Central memory CD4-positive, alpha-beta T cell (primary cell): ENCODE data around the gene FOXL2.

Experiments
- DNase-seq: peaks from one replicate; pipeline ENCODE4 v3.0.0; 2022
- total RNA-seq, 3 experiments: gene quantifications; one replicate each; lab custom pipeline; 2026; lab: John Stamatoyannopoulos, UW

The FOXL2 gene
- total RNA-seq: 0 reads per million in 3 experiments

- no peak for DNase-seq
Measured at GRCh38 chr3:138946663-138947494, at the start of gene FOXL2, which contains the start of gene FOXL2NB. Gene FOXL2 (minus strand): TSS chr3:138947137. CDS start chr3:138946722, 415 bp downstream. Gene FOXL2NB (plus strand): TSS chr3:138947217. CDS start chr3:138947365, 148 bp downstream.

GRCh38 chr3:138995706-138996105 is 48.8 kb upstream of the FOXL2 start:
- DNase-seq: no peak

GRCh38 chr3:138987181-138987580 is 40.2 kb upstream of the FOXL2 start:
- no peak for DNase-seq

GRCh38 chr3:138985932-138986331 is 39.0 kb upstream of the FOXL2 start:
- DNase-seq: no peak

GRCh38 chr3:138984816-138985215 is 37.9 kb upstream of the FOXL2 start:
- no peak for DNase-seq

- DNase-seq: no peak
Measured at GRCh38 chr3:138976047-138976446, 29.1 kb upstream of the FOXL2 start.

- DNase-seq: no peak
Measured at GRCh38 chr3:138975351-138975750, 28.4 kb upstream of the FOXL2 start.

- no peak for DNase-seq
Measured at GRCh38 chr3:138974462-138974861, 27.5 kb upstream of the FOXL2 start.

- no peak for DNase-seq
Measured at GRCh38 chr3:138972941-138973340, 26.0 kb upstream of the FOXL2 start.

GRCh38 chr3:138971766-138972320 is 24.9 kb upstream of the FOXL2 start:
- DNase-seq: no peak

- no peak for DNase-seq
Measured at GRCh38 chr3:138964923-138965322, 18.0 kb upstream of the FOXL2 start.

- no peak for DNase-seq
Measured at GRCh38 chr3:138964264-138964663, 17.3 kb upstream of the FOXL2 start.

GRCh38 chr3:138962854-138963560 is 16.1 kb upstream of the FOXL2 start:
- DNase-seq: no peak

GRCh38 chr3:138960417-138960852 is 13.5 kb upstream of the FOXL2 start:
- DNase-seq: no peak

GRCh38 chr3:138950701-138951100 is 3.8 kb upstream of the FOXL2 start:
- no peak for DNase-seq

- no peak for DNase-seq
Measured at GRCh38 chr3:138950006-138950644, 3.2 kb upstream of the FOXL2 start.

- DNase-seq: no peak
Measured at GRCh38 chr3:138949445-138950005, 2.6 kb upstream of the FOXL2 start.

GRCh38 chr3:138949002-138949418 is 2.1 kb upstream of the FOXL2 start:
- DNase-seq: no peak

GRCh38 chr3:138948371-138949001 is 1.5 kb upstream of the FOXL2 start:
- DNase-seq: no peak

- no peak for DNase-seq
Measured at GRCh38 chr3:138947495-138948121, 671 bp upstream of the FOXL2 start.
